Stimulated activated naive CD8-positive, alpha-beta T cell treated with anti-CD3 and anti-CD28 coated beads, Interleukin-15, amount 100 ng/mL, for 72 hours (primary cell): Measurements from ENCODE around the gene CYB5A.
"Not testable (repeated sequence)": the region's sequence is repeated elsewhere in the genome, so short reads cannot be mapped to it uniquely, and the experiment has no call there.

Experiments used
- ATAC-seq: fragments of 150-1000 bp; cut with Tn5 transposase; 2 replicates; pipeline ENCODE4 v1.10.0; 2021; ENCODE audit warnings: mild to moderate bottlenecking, moderate library complexity
- DNase-seq, 2 donors: peaks; one replicate each; pipeline ENCODE4 v3.0.0; 2021 to 2022
- H3K27ac Mint-ChIP-seq, 2 donors: one replicate each; pipeline ENCODE4 v1.8.0; 2022; ENCODE audit warnings: mild to moderate bottlenecking in 2 of 2, mixed read lengths in 2 of 2, moderate library complexity in 2 of 2
- H3K27me3 Mint-ChIP-seq: one replicate; pipeline ENCODE4 v1.8.0; 2022; ENCODE audit warnings: mixed read lengths
- H3K4me1 Mint-ChIP-seq: one replicate; pipeline ENCODE4 v1.8.0; 2022; ENCODE audit warnings: mild to moderate bottlenecking, mixed read lengths
- H3K4me3 Mint-ChIP-seq, 2 donors: one replicate each; pipeline ENCODE4 v1.8.0; 2022; ENCODE audit warnings: mild to moderate bottlenecking in 2 of 2, mixed read lengths in 2 of 2, moderate library complexity in 1 of 2
- H3K9me3 Mint-ChIP-seq, 2 donors: one replicate each; pipeline ENCODE4 v1.8.0; 2022; ENCODE audit warnings: mixed read lengths in 2 of 2

The CYB5A gene, protein sequence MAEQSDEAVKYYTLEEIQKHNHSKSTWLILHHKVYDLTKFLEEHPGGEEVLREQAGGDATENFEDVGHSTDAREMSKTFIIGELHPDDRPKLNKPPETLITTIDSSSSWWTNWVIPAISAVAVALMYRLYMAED

DNA sequence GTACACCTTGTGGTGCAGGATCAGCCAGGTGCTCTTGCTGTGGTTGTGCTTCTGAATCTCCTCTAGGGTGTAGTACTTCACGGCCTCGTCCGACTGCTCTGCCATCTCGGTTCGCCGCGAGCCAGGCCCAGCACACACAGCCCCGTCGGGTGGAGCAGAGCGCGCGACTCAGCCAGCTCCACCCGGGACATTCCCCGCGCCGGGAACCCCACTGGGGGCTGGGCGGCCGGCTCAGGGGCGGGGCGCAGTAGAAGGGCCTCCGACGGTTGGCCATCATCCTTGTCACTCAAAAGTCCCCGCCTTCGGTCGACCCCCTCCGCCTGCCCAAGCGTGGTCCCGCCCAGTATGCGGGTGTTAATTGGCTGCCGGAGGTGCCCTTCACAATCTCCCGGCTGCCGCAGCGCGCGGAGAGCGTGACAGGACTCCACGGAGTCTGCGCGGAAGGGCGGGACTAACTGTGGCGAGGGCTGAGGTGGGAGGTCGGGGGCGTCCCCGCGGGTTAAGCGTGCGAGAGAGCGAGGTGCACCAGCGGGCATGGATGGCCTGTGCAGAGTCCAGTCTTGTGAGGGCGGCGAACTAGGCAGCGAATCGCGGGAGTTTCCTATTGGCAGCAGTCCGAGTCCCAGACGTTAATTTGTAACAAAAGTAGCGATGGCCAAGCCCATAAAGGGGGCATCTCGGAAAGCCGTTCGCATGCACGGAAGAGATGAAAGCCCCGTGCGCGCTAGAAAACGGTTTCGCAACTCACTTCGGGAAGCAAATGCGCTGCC, at the start of gene CYB5A:
TSS of gene CYB5A (minus strand) at position 193 of the 770 bp plus-strand sequence. CDS start at position 105, 88 bp downstream.
- peaks cover 25% of the 10 kb centered on the region for H3K4me1 Mint-ChIP-seq
- H3K4me3 Mint-ChIP-seq = peak within 1 kb of the TSS; percentile 89 to 95
- H3K9me3 Mint-ChIP-seq = no peaks in the 10 kb centered on the region
- ATAC-seq (peak; percentile 98), DNase-seq (peak; percentile 99)
- no peaks in the 10 kb centered on the region for H3K27me3 Mint-ChIP-seq
- H3K27ac Mint-ChIP-seq = peak within 1 kb of the TSS; percentile 84 to 95

DNA sequence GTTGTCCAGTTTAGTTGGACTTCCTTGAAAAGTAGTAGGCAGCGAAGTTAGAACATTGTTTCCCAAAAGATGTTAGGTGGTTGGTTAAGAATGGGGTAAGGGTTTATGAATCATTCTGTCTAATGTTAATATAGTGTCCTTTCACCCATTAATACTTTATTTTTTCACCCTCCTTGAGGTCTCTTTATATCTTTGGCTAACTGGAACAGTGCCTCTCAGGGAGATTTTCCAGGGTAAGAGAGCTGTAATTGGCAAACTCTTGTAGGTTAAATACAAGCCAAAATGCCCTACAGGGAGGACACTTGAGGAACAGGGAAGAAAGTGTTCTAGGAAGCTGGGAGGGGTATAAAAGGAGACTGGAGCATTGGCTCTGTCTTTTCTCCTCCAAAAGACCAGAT, 46.1 kb upstream of the CYB5A start:
- H3K4me3 Mint-ChIP-seq = no peak overlapping the region
- H3K27ac Mint-ChIP-seq = no peak overlapping the region
- no peaks in the 10 kb centered on the region for H3K4me1 Mint-ChIP-seq
- ATAC-seq (no peak), DNase-seq (no peak)
- H3K27me3 Mint-ChIP-seq = no peaks in the 10 kb centered on the region
- no peaks in the 10 kb centered on the region for H3K9me3 Mint-ChIP-seq

DNA sequence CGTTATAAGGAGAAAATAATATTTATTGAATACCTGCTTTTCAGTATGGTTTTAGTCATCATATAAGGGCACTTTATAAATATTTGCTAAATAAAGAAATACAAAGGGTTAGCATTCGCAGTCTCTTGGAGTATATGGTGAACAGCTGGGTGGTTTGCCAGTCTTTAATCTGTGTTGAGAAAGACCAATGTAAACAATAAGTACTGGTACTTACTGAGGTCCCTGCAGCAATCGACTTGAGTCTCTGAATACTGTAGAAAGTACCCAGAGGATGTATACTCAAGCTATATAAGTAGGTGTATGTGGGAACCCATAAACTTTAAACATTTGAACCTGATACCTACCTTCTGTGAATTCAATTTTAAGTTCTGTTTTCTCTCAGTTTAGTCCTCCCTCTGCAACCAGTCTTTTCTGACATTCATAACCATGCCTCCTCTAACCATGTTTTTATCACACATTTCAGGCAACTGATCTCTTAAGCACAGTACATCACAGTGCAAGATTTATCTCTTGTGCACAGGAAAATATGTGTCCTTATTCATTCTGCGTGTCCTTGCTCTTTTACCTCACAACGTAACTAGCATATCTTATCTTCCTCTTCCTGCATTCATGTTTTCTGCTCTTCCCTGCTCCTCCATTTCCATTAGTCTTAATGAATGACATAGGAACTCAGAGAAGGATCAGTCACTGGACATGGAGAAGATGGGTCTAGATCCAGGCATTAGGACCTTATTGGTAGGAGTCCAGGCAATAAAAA, 45.6 kb upstream of the CYB5A start:
- Mint-ChIP-seq H3K4me1 (no peaks in the 10 kb centered on the region), H3K27me3 (no peaks in the 10 kb centered on the region), H3K4me3 (no peak overlapping the region), H3K9me3 (no peaks in the 10 kb centered on the region), H3K27ac (no peak overlapping the region)
- ATAC-seq (no peak), DNase-seq (no peak)

- Mint-ChIP-seq H3K9me3 (no peaks in the 10 kb centered on the region), H3K4me1 (no peaks in the 10 kb centered on the region), H3K27me3 (no peaks in the 10 kb centered on the region), H3K4me3 (no peak overlapping the region), H3K27ac (no peak overlapping the region)
- DNase-seq (no peak), ATAC-seq (no peak)
Observed at GRCh38 chr18:74336656-74337055, 44.9 kb upstream of the CYB5A start.

- Mint-ChIP-seq H3K27me3 (no peaks in the 10 kb centered on the region), H3K4me3 (no peak overlapping the region), H3K27ac (peak overlapping the region in 1 of 2 donors; percentile 64), H3K9me3 (no peaks in the 10 kb centered on the region), H3K4me1 (no peaks in the 10 kb centered on the region)
- ATAC-seq = no peak
- DNase-seq = no peak
Observed at GRCh38 chr18:74334242-74334893, 42.6 kb upstream of the CYB5A start.

DNA sequence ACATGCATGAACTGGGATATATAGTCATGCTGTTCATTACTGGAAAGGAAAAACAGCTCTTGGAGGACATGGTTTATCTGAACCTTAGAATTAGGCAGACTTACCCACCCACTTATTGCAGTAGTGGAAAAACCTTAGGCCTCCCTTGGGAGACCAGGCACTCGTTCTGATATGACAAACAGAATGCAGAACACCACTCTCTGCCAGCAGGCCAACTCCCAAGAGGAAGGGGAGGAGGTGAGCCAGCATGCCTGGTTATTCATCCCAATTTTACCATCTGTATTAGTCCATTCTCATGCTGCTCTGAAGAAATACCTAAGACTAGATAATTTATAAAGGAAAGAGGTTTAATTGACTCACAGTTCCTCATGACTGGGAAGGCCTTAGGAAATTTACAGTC, 41.3 kb upstream of the CYB5A start:
- no peaks in the 10 kb centered on the region for H3K9me3 Mint-ChIP-seq
- no peak overlapping the region for H3K27ac Mint-ChIP-seq
- no peak overlapping the region for H3K4me3 Mint-ChIP-seq
- DNase-seq (no peak), ATAC-seq (no peak)
- no peaks in the 10 kb centered on the region for H3K4me1 Mint-ChIP-seq
- H3K27me3 Mint-ChIP-seq = no peaks in the 10 kb centered on the region

- Mint-ChIP-seq H3K9me3 (no peaks in the 10 kb centered on the region), H3K27ac (no peak overlapping the region), H3K4me3 (no peak overlapping the region), H3K4me1 (no peaks in the 10 kb centered on the region), H3K27me3 (no peaks in the 10 kb centered on the region)
- DNase-seq (no peak), ATAC-seq (peak; percentile 56)
Observed at GRCh38 chr18:74331404-74331803, 39.6 kb upstream of the CYB5A start.

DNA sequence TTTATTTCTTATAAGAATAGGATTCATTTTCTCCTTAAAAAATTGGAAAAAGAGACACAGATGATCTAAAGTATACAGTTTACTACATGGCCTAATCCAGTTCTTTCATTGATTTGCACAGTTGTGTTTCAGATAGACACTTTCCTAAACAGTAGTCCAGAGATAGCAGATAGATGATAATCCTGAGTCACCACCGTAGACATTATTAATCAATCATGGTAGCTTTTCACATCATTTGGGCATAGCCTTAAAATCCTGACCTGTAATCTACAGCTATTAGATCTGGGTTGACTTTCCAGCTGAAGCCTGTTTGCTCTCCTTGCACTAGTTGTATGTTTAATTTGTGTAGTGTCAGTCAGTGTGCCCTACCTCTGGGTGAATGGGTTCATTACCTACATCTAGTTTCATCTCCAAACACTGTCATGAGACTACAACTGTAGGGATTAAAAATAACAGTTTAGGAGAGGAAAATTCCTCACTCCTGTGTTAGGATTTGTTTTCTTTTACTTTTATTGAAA, 38.0 kb upstream of the CYB5A start:
- Mint-ChIP-seq H3K4me3 (no peak overlapping the region), H3K27ac (no peak overlapping the region), H3K4me1 (no peaks in the 10 kb centered on the region), H3K9me3 (no peaks in the 10 kb centered on the region), H3K27me3 (no peaks in the 10 kb centered on the region)
- no peak for ATAC-seq
- DNase-seq = no peak

DNA sequence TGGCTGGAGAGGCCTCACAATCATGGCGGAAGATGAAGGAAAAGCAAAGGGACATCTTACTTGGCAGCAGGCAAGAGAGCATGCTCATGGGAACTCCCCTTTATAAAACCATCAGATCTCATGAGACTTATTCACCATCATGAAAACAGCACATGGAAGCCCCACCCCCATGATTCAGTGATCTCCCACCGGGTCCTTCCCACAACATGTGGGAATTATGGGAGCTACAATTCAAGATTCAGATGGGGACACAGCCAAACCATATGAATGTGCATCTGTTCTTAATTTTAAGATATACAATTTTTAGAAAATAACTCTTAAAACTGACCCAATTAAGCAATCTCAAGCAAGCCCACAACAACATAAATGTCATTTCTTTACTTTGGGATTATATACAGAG, 36.4 kb upstream of the CYB5A start:
- Mint-ChIP-seq H3K27ac (no peak overlapping the region), H3K4me3 (no peak overlapping the region), H3K9me3 (no peaks in the 10 kb centered on the region)

GRCh38 chr18:74326791-74327190, 35.0 kb upstream of the CYB5A start:
- ATAC-seq, H3K27me3 Mint-ChIP-seq, H3K4me3 Mint-ChIP-seq, H3K4me1 Mint-ChIP-seq, H3K9me3 Mint-ChIP-seq, DNase-seq, H3K27ac Mint-ChIP-seq: not testable (repeated sequence)

More for the DNA sequence above, 36.4 kb upstream of the CYB5A start:
- Mint-ChIP-seq H3K4me1 (no peaks in the 10 kb centered on the region), H3K27me3 (no peaks in the 10 kb centered on the region)
- ATAC-seq = no peak
- DNase-seq = no peak

DNA sequence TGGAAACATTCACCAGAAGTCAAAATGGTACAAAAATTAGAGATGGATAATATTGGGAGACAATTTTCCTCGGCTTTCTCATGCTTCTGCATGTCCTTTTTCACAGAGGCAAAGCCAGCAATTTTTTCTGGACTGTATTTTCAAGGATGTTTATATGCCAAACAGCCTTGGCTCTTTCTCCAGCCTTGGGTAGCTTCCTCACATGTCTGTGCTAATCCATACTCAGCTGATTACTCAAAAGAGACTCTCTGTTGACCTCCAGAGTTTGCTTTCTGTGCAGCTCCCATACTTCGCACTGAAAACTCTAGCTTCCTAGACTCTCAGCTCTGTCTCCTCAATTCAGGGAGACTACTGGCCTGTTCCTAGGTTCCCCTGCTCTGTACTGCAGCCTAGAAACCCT, 34.5 kb upstream of the CYB5A start:
- no peak for ATAC-seq
- Mint-ChIP-seq H3K27me3 (no peaks in the 10 kb centered on the region), H3K4me1 (no peaks in the 10 kb centered on the region), H3K4me3 (no peak overlapping the region), H3K27ac (no peak overlapping the region), H3K9me3 (no peaks in the 10 kb centered on the region)
- no peak for DNase-seq

GRCh38 chr18:74316257-74317170, 24.8 kb upstream of the CYB5A start:
- Mint-ChIP-seq H3K27me3 (no peaks in the 10 kb centered on the region), H3K4me3 (no peak overlapping the region), H3K27ac (no peak overlapping the region), H3K4me1 (no peaks in the 10 kb centered on the region), H3K9me3 (no peaks in the 10 kb centered on the region)
- no peak for ATAC-seq
- no peak for DNase-seq

- peaks cover under 1% of the 10 kb centered on the region for H3K4me1 Mint-ChIP-seq
Observed at GRCh38 chr18:74315464-74316256, 23.9 kb upstream of the CYB5A start, which contains the start of gene C18orf63. C18orf63 (plus strand) TSS chr18:74315839; CDS start chr18:74317866, 2,027 bp downstream.

More at GRCh38 chr18:74315464-74316256, 23.9 kb upstream of the CYB5A start, which contains the start of gene C18orf63:
- Mint-ChIP-seq H3K27ac (no peak within 1 kb of the TSS), H3K27me3 (peaks cover 1% of the 10 kb centered on the region), H3K4me3 (no peak within 1 kb of the TSS), H3K9me3 (no peaks in the 10 kb centered on the region)
- DNase-seq (no peak), ATAC-seq (no peak)
